ENCODE measurements around the gene DCUN1D2.
"Not testable (repeated sequence)": the region's sequence is repeated elsewhere in the genome, so short reads cannot be mapped to it uniquely, and the experiment has no call there.

DCUN1D2 gene

DNA sequence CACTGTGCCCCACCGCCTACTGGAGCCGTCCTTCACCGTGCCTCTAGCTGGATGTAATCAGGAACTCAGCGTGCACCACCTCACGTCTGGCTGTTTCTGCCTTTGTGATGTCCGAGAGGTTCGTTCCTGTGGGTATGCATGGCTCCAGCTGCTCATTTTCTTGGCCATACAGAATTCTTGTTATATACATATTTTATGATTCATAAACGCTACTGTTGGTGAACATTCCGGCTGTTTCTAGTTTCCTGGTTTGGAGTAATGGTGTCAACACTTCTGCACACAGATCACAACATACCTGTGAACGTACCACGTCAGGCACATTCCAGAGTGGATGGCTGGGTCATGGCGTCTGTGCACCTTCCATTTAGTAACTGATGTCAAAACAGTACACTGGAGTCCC is 14.6 kb downstream of the DCUN1D2 start:
- no peak for DNase-seq
- H3K4me1 ChIP-seq = peaks cover 11% of the 10 kb centered on the region
- H3K36me3 ChIP-seq = peaks cover 66% of the 10 kb centered on the region
- no peaks in the 10 kb centered on the region for H3K27me3 ChIP-seq
- no peaks in the 10 kb centered on the region for H3K9me3 ChIP-seq
- no peak overlapping the region for H3K4me3 ChIP-seq (ENCODE audit: low read depth, low read length)
- TF ChIP-seq, protein P1, sequence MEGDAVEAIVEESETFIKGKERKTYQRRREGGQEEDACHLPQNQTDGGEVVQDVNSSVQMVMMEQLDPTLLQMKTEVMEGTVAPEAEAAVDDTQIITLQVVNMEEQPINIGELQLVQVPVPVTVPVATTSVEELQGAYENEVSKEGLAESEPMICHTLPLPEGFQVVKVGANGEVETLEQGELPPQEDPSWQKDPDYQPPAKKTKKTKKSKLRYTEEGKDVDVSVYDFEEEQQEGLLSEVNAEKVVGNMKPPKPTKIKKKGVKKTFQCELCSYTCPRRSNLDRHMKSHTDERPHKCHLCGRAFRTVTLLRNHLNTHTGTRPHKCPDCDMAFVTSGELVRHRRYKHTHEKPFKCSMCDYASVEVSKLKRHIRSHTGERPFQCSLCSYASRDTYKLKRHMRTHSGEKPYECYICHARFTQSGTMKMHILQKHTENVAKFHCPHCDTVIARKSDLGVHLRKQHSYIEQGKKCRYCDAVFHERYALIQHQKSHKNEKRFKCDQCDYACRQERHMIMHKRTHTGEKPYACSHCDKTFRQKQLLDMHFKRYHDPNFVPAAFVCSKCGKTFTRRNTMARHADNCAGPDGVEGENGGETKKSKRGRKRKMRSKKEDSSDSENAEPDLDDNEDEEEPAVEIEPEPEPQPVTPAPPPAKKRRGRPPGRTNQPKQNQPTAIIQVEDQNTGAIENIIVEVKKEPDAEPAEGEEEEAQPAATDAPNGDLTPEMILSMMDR (IDR thresholded peaks at IDR 0.05; ENCODE audit: low read depth, low read length) = no peak

DNA sequence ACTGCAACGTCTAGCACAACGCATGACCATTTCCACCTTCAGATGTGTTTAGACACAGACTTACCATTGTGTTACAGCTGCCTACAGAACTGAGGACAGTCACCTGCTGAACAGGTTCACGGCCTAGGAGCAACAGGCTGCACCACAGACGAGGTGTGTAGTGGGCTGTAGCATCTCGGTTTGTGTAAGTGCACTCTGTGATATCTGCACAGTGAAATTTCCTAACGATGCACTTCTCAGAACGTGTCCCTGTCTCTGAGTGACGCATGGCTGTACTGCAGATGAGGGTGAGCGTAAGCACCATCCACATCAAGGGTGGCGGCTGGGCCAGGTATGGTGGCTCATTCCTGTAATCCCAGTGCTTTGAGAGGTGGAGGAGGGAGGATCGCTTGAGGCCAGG is 15.2 kb downstream of the DCUN1D2 start:
- H3K9me3 ChIP-seq = no peaks in the 10 kb centered on the region
- no peak for DNase-seq
- peaks cover 11% of the 10 kb centered on the region for H3K4me1 ChIP-seq
- no peaks in the 10 kb centered on the region for H3K27me3 ChIP-seq
- H3K36me3 ChIP-seq = peaks cover 62% of the 10 kb centered on the region
- no peak overlapping the region for H3K4me3 ChIP-seq (ENCODE audit: low read depth, low read length)
- TF ChIP-seq, protein P1 (IDR thresholded peaks at IDR 0.05; ENCODE audit: low read depth, low read length) = no peak

- DNase-seq = no peak
- H3K36me3 ChIP-seq = peaks cover 51% of the 10 kb centered on the region
- no peaks in the 10 kb centered on the region for H3K9me3 ChIP-seq
- TF ChIP-seq, protein P1 (IDR thresholded peaks at IDR 0.05; ENCODE audit: low read depth, low read length) = no peak
- H3K4me1 ChIP-seq = peaks cover 11% of the 10 kb centered on the region
- H3K27me3 ChIP-seq = no peaks in the 10 kb centered on the region
- no peak overlapping the region for H3K4me3 ChIP-seq (ENCODE audit: low read depth, low read length)
Observed at GRCh38 chr13:113474179-113474578, 16.3 kb downstream of the DCUN1D2 start.

DNA sequence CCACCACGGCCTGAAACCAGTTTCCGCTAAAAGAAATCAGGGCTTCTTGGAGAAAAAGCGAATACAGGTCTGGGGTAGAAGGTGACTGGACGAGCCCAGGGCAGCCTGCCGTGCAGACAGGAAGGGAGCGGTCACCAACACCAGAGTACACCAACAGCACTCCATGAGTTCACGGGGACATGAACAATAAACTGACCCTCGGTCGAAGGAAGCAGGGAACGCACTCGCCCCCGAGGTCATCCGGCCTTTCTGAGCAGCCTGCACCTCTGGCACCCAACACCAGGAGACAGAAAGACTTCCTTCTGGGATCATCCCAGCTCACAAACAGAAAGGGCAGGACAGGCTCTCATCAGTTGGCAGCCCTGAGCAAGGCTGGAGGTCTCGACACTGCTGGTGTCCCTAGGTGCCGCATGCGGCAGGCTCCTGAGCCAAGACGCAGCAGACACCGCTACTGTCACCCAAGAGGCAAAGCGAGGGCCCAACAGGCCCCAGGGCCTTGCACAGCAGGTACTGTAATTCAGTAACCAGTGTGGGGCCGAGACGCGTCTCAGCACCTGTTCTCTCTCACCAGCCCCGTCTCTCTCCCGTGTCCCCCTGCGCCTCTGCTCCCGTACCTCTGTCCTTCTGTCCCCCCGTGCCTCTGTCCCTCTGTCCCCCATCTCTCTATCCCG is 18.0 kb downstream of the DCUN1D2 start:
- H3K27me3 ChIP-seq = no peaks in the 10 kb centered on the region
- peaks cover 49% of the 10 kb centered on the region for H3K36me3 ChIP-seq
- TF ChIP-seq, protein P1 (IDR thresholded peaks at IDR 0.05; ENCODE audit: low read depth, low read length) = no peak
- no peaks in the 10 kb centered on the region for H3K9me3 ChIP-seq
- H3K4me1 ChIP-seq = peaks cover 7% of the 10 kb centered on the region
- no peak overlapping the region for H3K4me3 ChIP-seq (ENCODE audit: low read depth, low read length)
- no peak for DNase-seq

DNA sequence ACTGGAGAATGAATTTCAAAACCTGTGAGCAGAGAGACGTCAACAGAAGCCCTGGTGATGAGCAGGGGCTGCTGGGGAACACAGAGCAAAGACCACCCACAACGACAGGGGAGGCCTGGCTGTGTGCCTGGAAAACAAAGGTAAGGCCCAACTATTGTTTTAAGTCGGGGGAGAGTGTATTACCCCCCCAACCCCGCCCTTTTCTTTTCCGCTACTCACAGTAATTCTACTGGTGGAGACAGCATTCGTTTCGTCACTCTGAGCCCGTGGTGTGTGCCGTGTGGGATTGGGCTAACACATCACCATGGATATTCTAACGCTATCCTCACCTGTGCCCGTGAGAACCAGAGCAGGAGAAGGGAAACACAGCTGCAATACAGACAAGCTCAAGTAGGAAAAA is 18.7 kb downstream of the DCUN1D2 start:
- DNase-seq = no peak
- Histone ChIP-seq H3K9me3 (no peaks in the 10 kb centered on the region), H3K27me3 (no peaks in the 10 kb centered on the region), H3K36me3 (peaks cover 55% of the 10 kb centered on the region), H3K4me3 (ENCODE audit: low read depth, low read length) (no peak overlapping the region), H3K4me1 (peaks cover 3% of the 10 kb centered on the region; the same call in 1 of the 2 replicates)
- TF ChIP-seq, protein P1 (IDR thresholded peaks at IDR 0.05; ENCODE audit: low read depth, low read length) = no peak

GRCh38 chr13:113470635-113471163 is 19.8 kb downstream of the DCUN1D2 start:
- H3K36me3 ChIP-seq = peaks cover 57% of the 10 kb centered on the region
- not testable (repeated sequence) for DNase-seq; H3K4me3 ChIP-seq (ENCODE audit: low read depth, low read length); H3K9me3 ChIP-seq; H3K27me3 ChIP-seq; H3K4me1 ChIP-seq

All from BE2C (cell line).